Mesendoderm (in vitro differentiated cells): ENCODE measurements around the gene FPR1.

Source experiments
- DNase-seq: peaks from one replicate; pipeline ENCODE4 v3.0.0; 2013
- H2AK5ac ChIP-seq: 2 replicates; pipeline ENCODE4 v1.6.1; 2013; ENCODE audit warnings: low read length, inconsistent platforms
- H2BK120ac ChIP-seq: 2 replicates; pipeline ENCODE4 v1.6.1; 2013; ENCODE audit warnings: low read depth, mild to moderate bottlenecking, low read length, moderate library complexity, mixed read lengths
- H2BK15ac ChIP-seq: replicated peaks from 2 replicates; pipeline ENCODE4 v1.6.1; 2013; ENCODE audit warnings: low read depth, mild to moderate bottlenecking, moderate library complexity
- H2BK5ac ChIP-seq: 2 replicates; pipeline ENCODE4 v1.6.1; 2013; ENCODE audit warnings: low read length, inconsistent platforms
- H3K18ac ChIP-seq: 2 replicates; pipeline ENCODE4 v1.6.1; 2013; ENCODE audit warnings: mild to moderate bottlenecking, low read length, mixed read lengths
- H3K23ac ChIP-seq: one replicate; pipeline ENCODE4 v1.6.1; 2013; ENCODE audit warnings: low read length
- H3K27ac ChIP-seq: 2 replicates; pipeline ENCODE4 v1.5.1; 2013; ENCODE audit warnings: low read depth, mild to moderate bottlenecking, inconsistent platforms, low read length, moderate library complexity
- H3K27me3 ChIP-seq: 2 replicates; pipeline ENCODE4 v1.6.1; 2013; ENCODE audit warnings: low read length, control low read depth, mild to moderate bottlenecking, inconsistent platforms; ENCODE audit not compliant: insufficient read depth, poor library complexity
- H3K36me3 ChIP-seq: 2 replicates; pipeline ENCODE4 v1.6.1; 2013; ENCODE audit warnings: low read length, inconsistent platforms; ENCODE audit not compliant: control insufficient read depth, insufficient read depth
- H3K4ac ChIP-seq: one replicate; pipeline ENCODE4 v1.6.1; 2013; ENCODE audit warnings: low read depth, mild to moderate bottlenecking, low read length, moderate library complexity
- H3K4me1 ChIP-seq: 2 replicates; pipeline ENCODE4 v1.6.1; 2013; ENCODE audit warnings: low read depth, low read length, inconsistent platforms; ENCODE audit not compliant: control insufficient read depth
- H3K4me2 ChIP-seq: 2 replicates; pipeline ENCODE4 v1.6.1; 2013; ENCODE audit warnings: low read length
- H3K4me3 ChIP-seq: 2 replicates; pipeline ENCODE4 v1.5.1; 2013; ENCODE audit warnings: mild to moderate bottlenecking, low read length
- H3K56ac ChIP-seq: one replicate; pipeline ENCODE4 v1.6.1; 2013; ENCODE audit warnings: low read length
- H3K79me1 ChIP-seq: 2 replicates; pipeline ENCODE4 v1.6.1; 2013; ENCODE audit warnings: low read length, inconsistent platforms
- H3K79me2 ChIP-seq: 2 replicates; pipeline ENCODE4 v1.6.1; 2013; ENCODE audit warnings: mild to moderate bottlenecking, low read length; ENCODE audit not compliant: control insufficient read depth, insufficient read depth
- H3K9ac ChIP-seq: 2 replicates; pipeline ENCODE4 v1.6.1; 2013; ENCODE audit warnings: low read length, inconsistent platforms
- H4K5ac ChIP-seq: one replicate; pipeline ENCODE4 v1.6.1; 2013; ENCODE audit warnings: low read length
- H4K8ac ChIP-seq: one replicate; pipeline ENCODE4 v1.6.1; 2013; ENCODE audit warnings: low read depth, mild to moderate bottlenecking, control low read depth, low read length, moderate library complexity
- WGBS: extraction: QIAGEN DNeasy Blood & Tissue Kit; methylation state at CpG from one replicate; pipeline ENCODE4 v1.1.7; 2013; ENCODE audit warnings: low lambda C conversion rate, missing lambda C conversion rate; ENCODE audit not compliant: insufficient coverage; ENCODE audit errors: extremely low coverage; 5-methylcytosine and 5-hydroxymethylcytosine counted together

The FPR1 gene

GRCh38 chr19:51789061-51789795, 37.5 kb upstream of the FPR1 start:
- Histone ChIP-seq H2BK5ac (no peak overlapping the region), H3K18ac (no peak overlapping the region), H3K36me3 (no peaks in the 10 kb centered on the region), H3K56ac (no peak overlapping the region), H3K79me1 (no peaks in the 10 kb centered on the region), H2BK15ac (no peak overlapping the region), H3K4me3 (no peak overlapping the region), H4K5ac (no peak overlapping the region), H2AK5ac (no peak overlapping the region), H3K79me2 (no peaks in the 10 kb centered on the region), H3K23ac (no peak overlapping the region), H3K27me3 (no peaks in the 10 kb centered on the region), H3K4me2 (no peak overlapping the region), H3K9ac (no peak overlapping the region), H2BK120ac (no peak overlapping the region), H3K4me1 (no peaks in the 10 kb centered on the region), H4K8ac (no peak overlapping the region), H3K4ac (no peak overlapping the region), H3K27ac (no peak overlapping the region)
- DNase-seq: no peak
- no CpG with 5 or more reads among the region's 6 CpGs for WGBS

GRCh38 chr19:51788029-51788428, 36.4 kb upstream of the FPR1 start:
- Histone ChIP-seq H3K4me2 (no peak overlapping the region), H3K56ac (no peak overlapping the region), H4K5ac (no peak overlapping the region), H3K4me1 (no peaks in the 10 kb centered on the region), H3K9ac (no peak overlapping the region), H2AK5ac (no peak overlapping the region), H3K18ac (no peak overlapping the region), H2BK15ac (no peak overlapping the region), H3K36me3 (no peaks in the 10 kb centered on the region), H3K79me1 (no peaks in the 10 kb centered on the region), H3K27me3 (no peaks in the 10 kb centered on the region), H3K23ac (no peak overlapping the region), H2BK120ac (no peak overlapping the region), H4K8ac (no peak overlapping the region), H2BK5ac (no peak overlapping the region), H3K4ac (no peak overlapping the region), H3K4me3 (no peak overlapping the region), H3K27ac (no peak overlapping the region), H3K79me2 (no peaks in the 10 kb centered on the region)
- no CpG with 5 or more reads among the region's 2 CpGs for WGBS
- no peak for DNase-seq

GRCh38 chr19:51786646-51787494, 35.2 kb upstream of the FPR1 start:
- Histone ChIP-seq H3K18ac (no peak overlapping the region), H3K79me2 (no peaks in the 10 kb centered on the region), H4K5ac (no peak overlapping the region), H4K8ac (no peak overlapping the region), H3K4me1 (no peaks in the 10 kb centered on the region), H2BK15ac (no peak overlapping the region), H3K4me2 (no peak overlapping the region), H2AK5ac (no peak overlapping the region), H2BK120ac (no peak overlapping the region), H3K23ac (no peak overlapping the region), H3K79me1 (no peaks in the 10 kb centered on the region), H3K4ac (no peak overlapping the region), H3K4me3 (no peak overlapping the region), H2BK5ac (no peak overlapping the region), H3K27ac (no peak overlapping the region), H3K9ac (no peak overlapping the region), H3K27me3 (no peaks in the 10 kb centered on the region), H3K56ac (no peak overlapping the region), H3K36me3 (no peaks in the 10 kb centered on the region)
- no peak for DNase-seq
- WGBS: no CpG with 5 or more reads among the region's 6 CpGs

- no peak overlapping the region for H3K27ac ChIP-seq
- no peak for DNase-seq
- no peak overlapping the region for H2BK15ac ChIP-seq
- no peak overlapping the region for H2AK5ac ChIP-seq
- no peak overlapping the region for H4K5ac ChIP-seq
- H2BK5ac ChIP-seq: no peak overlapping the region
- no peak overlapping the region for H3K4ac ChIP-seq
- H3K36me3 ChIP-seq: no peaks in the 10 kb centered on the region
- no peaks in the 10 kb centered on the region for H3K27me3 ChIP-seq
- H3K4me3 ChIP-seq: no peak overlapping the region
- no peak overlapping the region for H2BK120ac ChIP-seq
- peak overlapping the region; percentile 15 for H3K18ac ChIP-seq
- no peak overlapping the region for H3K9ac ChIP-seq
- no peak overlapping the region for H4K8ac ChIP-seq
- no CpG with 5 or more reads among the region's 6 CpGs for WGBS
- no peaks in the 10 kb centered on the region for H3K79me1 ChIP-seq
- no peaks in the 10 kb centered on the region for H3K79me2 ChIP-seq
- H3K23ac ChIP-seq: no peak overlapping the region
- no peaks in the 10 kb centered on the region for H3K4me1 ChIP-seq
- no peak overlapping the region for H3K4me2 ChIP-seq
- H3K56ac ChIP-seq: no peak overlapping the region
Observed at GRCh38 chr19:51784922-51785690, 33.4 kb upstream of the FPR1 start.

GRCh38 chr19:51784109-51784785, 32.6 kb upstream of the FPR1 start:
- no peaks in the 10 kb centered on the region for H3K79me1 ChIP-seq
- no peaks in the 10 kb centered on the region for H3K36me3 ChIP-seq
- H3K56ac ChIP-seq: no peak overlapping the region
- H3K4me1 ChIP-seq: no peaks in the 10 kb centered on the region
- no peak overlapping the region for H3K4me3 ChIP-seq
- H2AK5ac ChIP-seq: no peak overlapping the region
- no peak overlapping the region for H3K27ac ChIP-seq
- no peak overlapping the region for H3K4ac ChIP-seq
- no peak for DNase-seq
- H3K23ac ChIP-seq: no peak overlapping the region
- H3K4me2 ChIP-seq: no peak overlapping the region
- H2BK120ac ChIP-seq: no peak overlapping the region
- H3K9ac ChIP-seq: no peak overlapping the region
- H3K18ac ChIP-seq: no peak overlapping the region
- H2BK5ac ChIP-seq: no peak overlapping the region
- H3K79me2 ChIP-seq: no peaks in the 10 kb centered on the region
- WGBS: no CpG with 5 or more reads among the region's 6 CpGs
- no peak overlapping the region for H2BK15ac ChIP-seq
- H3K27me3 ChIP-seq: no peaks in the 10 kb centered on the region
- H4K5ac ChIP-seq: no peak overlapping the region
- H4K8ac ChIP-seq: no peak overlapping the region
